ENCODE data around the gene CHST7.

CHST7 gene

DNA sequence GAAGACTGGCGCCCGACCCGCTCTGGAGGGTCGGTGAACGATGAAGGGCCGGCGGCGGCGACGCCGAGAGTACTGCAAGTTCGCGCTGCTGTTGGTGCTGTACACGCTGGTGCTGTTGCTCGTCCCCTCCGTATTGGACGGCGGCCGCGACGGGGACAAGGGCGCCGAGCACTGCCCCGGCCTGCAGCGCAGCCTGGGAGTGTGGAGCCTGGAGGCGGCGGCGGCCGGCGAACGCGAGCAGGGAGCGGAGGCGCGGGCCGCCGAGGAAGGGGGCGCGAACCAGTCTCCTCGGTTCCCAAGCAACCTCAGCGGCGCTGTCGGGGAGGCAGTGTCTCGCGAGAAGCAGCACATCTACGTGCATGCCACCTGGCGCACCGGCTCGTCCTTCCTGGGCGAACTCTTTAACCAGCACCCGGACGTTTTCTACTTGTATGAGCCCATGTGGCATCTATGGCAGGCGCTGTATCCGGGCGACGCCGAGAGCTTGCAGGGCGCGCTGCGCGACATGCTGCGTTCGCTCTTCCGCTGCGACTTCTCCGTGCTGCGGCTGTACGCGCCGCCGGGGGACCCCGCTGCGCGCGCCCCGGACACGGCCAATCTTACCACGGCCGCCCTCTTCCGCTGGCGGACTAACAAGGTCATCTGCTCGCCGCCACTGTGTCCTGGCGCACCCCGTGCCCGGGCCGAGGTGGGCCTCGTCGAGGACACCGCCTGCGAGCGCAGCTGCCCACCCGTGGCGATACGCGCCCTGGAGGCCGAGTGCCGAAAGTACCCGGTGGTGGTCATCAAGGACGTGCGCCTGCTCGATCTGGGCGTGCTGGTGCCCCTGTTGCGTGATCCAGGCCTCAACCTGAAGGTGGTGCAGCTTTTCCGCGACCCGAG is 568 bp downstream of the CHST7 start:
- DNase-seq (ENCODE audit: low read depth), result peak; percentile 43

DNA sequence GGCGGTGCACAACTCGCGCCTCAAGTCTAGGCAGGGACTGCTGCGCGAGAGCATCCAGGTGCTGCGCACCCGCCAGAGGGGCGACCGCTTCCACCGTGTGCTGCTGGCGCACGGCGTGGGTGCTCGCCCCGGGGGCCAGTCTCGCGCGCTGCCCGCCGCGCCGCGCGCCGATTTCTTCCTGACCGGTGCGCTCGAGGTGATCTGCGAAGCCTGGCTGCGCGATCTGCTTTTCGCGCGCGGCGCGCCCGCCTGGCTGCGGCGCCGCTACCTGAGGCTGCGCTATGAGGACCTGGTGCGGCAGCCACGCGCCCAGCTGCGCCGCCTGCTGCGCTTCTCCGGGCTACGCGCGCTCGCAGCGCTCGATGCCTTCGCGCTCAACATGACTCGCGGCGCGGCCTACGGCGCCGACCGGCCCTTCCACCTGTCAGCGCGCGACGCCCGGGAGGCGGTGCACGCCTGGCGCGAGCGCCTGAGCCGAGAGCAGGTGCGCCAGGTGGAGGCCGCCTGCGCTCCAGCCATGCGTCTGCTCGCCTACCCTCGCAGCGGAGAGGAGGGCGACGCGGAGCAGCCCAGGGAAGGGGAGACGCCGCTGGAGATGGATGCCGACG is 1.3 kb downstream of the CHST7 start:
- peak; percentile 6 for DNase-seq (ENCODE audit: low read depth)

DNA sequence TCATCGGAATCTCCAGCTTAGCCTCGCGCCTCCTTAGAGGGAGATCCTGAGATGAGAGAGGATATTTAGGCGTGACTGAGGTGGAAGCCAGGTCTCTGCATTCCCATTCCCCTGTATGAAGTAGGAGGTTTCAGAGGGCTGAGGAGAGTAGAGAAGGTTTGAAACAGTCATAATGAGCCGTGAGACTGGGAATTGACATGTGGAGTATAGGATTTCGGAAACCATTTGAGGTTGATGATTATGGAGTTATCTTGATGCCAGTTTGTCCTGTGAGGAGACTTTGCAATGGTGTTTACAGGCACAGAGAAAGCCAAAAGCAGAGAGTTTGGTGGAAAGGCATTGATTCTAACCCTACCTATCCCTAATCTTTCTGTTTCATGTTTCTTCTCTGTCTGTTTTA is 2.0 kb downstream of the CHST7 start:
- DNase-seq (ENCODE audit: low read depth), result no peak

DNA sequence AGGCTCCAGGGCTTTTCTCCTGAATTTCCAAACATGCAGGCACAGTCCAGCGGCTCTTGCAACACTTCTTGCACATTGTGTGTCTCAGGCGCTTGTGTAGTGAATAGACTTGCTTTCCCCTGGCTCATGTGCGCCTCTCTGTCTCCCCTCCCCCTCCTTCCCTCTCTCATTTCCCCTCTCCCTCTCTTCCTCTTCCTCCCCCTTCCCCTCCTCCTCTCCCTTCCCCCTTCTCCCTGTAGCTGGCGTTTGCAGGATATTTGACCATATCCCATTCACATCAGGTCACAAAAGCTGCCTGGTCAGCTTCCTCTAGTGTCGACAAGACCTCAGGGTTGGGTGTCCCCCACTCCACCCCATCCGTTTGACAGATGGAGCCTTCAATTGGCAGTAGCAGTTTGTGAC is 2.4 kb downstream of the CHST7 start:
- no peak for DNase-seq (ENCODE audit: low read depth)

DNA sequence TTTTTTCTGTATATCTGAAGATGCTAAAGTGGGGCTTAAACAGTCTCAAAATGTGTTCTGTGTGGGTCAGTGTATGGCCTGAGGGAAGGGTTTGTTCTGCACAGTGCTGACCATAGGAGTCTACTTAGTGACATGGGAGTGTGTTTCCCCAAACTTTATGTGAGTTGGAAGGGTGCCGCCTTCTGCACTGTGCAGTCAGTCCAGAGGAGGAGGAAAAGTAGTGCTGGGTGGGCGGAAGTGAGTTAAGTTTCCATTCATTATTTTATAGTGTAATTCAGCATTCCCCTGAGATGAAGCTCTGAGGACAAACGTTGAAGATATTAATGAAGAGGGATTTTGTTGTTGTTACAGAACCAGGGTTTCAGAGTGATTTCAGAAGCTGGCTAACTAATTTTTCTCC is 2.9 kb downstream of the CHST7 start:
- no peak for DNase-seq (ENCODE audit: low read depth)

DNA sequence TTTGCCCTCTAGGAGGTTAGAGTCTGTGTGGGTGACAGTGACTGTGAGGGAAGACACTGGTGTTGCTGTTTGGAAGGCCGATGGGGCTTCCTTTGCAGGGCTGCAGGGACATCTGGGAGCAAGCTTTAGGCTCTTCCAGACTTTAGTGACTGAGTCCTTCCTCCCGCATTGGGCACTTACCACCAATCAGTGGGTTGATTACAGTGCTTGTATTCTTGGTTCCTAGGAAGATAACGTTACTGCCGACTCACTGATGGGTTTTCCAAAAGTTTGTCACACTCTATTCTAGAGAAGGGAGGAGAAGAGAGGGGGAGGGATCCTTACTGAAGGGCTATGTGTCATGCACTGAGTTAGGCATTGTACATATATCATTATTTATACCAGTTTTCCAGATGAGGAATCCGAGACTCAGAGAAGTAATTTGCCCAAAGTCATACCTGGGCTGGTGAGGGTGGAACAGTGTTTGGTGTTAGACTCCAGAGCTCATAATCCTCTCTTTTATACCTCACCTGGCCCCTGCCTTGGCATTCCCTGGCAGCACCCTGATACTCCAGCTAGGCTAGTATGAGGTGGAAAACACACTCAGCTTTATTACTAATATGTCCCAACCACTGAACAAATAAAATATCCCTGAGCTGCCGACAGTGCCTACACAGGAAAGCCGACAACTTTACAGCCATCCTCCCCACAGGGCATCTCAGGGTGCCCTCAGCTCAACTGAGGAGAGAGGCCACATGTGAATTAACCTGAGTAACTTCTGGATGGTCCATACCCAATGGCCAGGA is 3.8 kb downstream of the CHST7 start:
- DNase-seq (ENCODE audit: low read depth), result no peak

DNA sequence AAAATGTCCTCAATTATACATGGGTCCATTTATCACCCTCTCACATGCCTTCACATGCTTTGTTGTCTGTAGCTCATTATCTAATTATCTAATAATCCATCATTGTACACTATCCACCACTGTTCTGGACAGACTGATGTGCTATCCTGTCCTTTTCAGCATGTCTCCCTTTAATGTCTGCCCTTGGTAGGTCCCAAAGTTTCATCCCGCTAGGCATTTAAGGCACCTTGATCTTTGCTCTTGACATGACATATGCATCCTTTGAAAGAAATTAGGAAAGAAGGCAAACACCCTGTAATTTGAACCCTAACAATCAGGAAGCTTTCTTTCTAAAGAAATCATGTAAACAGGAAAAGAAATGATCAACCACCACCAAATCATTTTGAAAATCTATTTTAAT is 5.7 kb downstream of the CHST7 start:
- DNase-seq (ENCODE audit: low read depth), result no peak

DNA sequence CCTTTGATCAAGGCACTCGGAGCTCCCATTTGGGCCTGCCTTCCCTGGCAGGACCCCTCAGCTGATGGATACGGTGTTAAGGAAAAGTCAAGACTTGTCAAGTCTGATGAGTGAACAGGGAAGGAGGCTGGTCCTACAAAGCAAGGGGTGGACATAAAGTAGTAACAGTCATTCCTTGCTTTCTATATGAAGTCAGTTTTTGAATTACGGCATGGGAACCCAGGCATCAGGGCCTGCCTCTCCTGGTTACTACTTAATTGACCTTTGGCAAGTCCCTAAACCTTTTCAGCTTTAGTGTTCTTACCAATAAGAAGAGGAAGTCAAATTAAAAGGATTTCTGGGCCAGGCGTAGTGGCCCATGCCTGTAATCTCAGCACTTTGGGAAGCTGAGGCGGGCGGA is 7.0 kb downstream of the CHST7 start:
- no peak for DNase-seq (ENCODE audit: low read depth)

DNA sequence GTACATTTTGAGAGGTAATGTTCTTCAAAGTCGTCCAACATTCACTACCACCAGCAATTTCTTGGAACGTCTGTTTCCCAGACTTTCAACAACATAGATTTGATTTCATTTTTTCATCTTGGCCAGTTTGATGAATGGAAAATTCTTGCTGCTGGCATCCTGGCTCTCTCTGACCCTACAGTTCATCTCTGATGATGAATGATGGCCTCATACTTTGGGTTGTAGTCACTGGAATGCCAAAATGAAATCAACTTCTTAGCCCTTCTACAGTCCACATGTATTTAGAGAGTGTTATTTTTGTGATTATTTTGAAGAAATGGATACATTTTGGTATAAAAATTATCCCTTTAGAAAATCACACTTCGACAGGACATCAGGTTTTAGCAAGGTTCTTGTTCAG is 8.8 kb downstream of the CHST7 start:
- DNase-seq (ENCODE audit: low read depth), result no peak

DNA sequence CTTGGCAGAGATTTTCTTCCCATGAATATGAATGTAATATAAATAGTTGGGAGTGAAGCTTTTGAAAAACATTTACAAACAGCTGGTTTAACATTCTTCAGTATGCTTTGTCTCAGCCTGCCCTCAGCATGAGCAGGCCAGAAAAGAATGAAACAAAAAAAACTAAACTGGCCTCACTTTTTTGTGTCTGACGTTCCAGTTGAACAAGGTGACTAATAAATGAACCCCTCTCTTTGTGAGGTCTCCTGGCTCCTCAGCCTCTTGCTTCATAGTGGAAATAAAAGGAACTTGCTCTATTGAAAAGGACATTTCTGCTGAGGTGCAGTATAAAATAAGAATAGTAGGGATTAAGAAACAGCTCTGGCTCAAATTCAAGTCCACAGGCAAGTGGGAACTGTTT is 9.4 kb downstream of the CHST7 start:
- DNase-seq (ENCODE audit: low read depth), result no peak

DNA sequence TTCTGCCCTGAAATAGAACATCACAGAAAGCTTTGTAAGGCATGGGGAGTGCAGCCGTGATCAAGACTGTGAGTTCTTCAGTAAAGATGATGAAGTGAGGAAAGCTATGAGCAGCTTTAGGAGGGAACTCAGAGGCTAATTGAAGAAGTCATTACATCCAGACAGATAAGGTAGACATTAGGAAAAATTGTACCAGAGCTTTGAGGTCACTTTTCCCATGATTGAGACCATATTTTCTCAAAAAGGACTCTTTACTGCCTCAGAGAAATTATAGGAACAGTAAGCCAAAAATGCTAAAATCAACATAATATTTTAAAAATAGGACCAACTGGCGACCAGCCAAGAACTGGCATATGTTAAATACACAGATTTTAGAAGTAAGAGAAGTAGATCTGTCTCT is 11.2 kb downstream of the CHST7 start:
- DNase-seq (ENCODE audit: low read depth), result no peak

DNA sequence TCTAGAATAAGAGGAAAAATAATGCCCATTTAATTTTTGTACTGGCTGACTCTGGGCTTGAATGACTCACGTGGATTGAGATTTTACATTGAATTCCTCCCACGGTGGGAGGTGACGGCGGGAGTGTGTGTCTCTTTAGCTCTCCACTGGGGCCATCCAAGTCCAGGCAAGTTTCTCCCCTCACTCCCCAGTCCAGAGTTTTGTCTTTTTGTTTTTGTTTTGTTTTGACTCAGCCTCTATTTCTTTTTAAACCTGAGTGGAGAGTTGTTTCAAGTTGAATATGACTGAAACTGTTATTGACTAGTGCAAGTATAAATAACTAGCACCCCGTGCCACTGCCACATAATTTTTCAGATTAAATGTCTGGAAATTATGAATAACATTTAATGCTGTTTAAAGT is 13.6 kb downstream of the CHST7 start:
- DNase-seq (ENCODE audit: low read depth), result no peak

DNA sequence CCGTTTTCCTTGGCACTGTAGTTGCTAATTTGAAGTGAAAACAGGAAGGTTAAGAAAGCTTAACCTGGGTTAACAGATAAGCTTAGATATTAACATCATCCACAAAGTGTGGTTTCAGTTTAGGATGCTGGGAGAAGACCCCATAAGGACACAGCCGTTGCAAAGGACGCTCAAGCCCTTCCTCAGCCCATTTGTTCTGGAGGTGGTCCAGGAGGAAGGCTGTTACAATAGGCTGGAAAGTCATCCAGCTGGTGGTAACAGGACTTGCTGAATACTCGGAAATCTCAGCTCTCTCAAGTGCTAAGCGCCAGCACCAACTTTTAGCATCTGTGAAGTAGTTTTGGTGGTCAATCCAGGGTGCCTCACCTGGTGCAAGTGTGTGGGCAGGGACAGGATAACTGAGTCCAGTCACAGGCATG is 14.2 kb downstream of the CHST7 start:
- no peak for DNase-seq (ENCODE audit: low read depth)

DNA sequence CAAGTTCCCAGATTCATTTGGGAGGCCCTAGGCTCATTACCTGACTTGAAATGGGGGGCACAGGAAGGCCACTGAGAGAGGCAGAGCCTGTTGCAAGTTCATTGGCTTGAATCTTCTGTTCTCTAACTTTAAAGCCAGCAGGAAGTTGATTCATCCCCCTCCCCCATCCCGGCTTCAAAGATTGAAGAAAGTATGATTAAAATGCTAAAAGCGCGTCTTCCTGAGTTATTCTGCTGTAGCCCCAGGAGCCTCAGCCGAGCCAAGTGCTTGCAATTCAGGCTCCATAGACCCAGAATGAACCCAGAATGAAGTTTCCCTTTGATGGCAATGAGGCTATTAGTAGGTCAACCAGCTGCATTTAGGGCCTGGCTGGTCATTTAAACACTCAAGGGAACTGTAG is 14.7 kb downstream of the CHST7 start:
- peak; percentile 11 for DNase-seq (ENCODE audit: low read depth)

DNA sequence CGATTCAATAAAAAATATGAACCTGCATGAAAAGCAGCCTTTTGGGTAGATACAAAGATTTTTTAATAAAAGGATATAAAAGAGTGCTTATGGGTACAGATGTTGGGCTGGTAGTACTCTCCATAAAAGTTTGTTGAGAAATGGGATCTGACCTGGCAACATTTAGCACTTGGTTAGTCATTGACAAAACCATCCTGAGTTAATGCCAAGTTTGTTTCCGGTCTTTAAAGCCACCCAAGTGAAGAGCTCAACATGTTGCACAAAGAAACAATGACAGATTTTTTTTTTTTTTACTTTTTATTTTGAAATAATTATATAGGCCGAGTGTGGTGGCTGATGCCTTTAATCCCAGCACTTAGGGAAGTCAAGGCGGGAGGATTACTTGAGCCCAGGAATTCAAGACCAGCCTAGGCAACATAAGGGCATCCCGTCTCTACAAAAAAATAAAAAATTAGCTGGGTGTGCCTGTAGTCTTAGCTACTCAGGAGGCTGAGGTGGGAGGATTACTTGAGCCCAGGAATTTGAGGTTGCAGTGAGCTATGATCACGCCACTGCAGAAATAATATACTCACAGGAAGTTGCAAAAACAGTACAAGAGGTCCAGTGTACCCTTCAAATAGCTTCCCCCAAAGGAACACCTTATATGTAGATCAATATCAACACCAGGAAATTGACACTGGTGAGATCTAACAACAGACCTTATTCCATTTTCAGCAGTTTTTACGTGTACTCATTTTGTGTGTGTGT is 16.6 kb downstream of the CHST7 start:
- DNase-seq (ENCODE audit: low read depth), result no peak

DNA sequence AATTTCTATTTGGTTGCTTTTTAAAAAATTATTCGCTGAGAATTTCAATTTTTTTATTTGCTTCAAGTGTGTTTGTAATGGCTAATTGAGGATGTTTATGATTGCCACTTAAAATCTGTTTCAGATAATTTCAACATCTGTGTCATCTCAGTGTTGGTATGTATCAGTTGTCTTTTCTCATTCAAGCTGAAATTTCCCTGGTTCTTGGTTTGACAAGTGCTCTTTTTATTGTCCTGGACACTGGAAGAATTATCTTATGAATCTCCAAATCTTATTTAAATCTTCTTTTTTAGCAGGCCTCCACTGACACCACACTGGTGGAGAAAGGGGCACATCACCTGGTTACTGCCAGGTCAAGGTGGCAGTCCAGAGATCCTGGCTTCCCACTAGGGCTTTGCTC is 21.5 kb downstream of the CHST7 start:
- no peak for DNase-seq (ENCODE audit: low read depth)

DNA sequence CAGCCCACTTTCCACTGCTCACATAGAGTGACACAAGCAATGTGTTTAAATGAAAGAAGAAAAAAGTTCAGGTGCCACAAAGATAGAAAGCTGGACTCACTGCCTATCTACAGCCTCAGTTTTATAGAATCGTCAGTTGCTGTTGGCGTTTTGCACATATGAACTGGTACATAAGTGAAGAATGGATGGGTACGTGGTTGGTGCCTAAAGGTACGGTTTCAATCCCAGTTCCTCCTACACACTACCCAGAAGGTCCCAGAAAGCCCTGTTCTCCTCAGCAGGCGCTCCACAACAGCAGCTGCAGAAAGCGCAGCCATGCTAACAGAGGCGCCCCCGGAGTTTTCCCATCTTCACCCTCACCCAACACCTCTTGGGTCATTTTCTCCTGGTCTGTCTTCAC is 23.6 kb downstream of the CHST7 start:
- DNase-seq (ENCODE audit: low read depth), result no peak

DNA sequence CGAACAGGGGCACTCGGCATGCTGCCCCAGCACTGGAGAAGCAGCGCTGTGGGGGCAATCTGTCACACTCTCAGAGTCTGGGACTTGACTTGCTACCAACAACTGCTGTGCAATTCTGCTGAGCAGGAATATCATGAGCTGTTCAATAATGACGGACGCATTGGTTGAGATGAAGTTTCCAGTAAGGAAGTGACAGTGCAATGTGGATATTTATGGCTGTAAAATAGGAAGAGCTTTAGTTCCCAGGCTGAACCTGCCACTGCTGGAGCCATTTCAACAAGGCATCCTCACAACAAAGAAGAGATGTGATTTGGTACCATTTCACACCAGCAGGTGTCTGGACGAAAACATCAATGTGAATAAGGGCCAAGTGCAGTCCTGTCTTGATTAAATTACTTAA is 24.2 kb downstream of the CHST7 start:
- no peak for DNase-seq (ENCODE audit: low read depth)

DNA sequence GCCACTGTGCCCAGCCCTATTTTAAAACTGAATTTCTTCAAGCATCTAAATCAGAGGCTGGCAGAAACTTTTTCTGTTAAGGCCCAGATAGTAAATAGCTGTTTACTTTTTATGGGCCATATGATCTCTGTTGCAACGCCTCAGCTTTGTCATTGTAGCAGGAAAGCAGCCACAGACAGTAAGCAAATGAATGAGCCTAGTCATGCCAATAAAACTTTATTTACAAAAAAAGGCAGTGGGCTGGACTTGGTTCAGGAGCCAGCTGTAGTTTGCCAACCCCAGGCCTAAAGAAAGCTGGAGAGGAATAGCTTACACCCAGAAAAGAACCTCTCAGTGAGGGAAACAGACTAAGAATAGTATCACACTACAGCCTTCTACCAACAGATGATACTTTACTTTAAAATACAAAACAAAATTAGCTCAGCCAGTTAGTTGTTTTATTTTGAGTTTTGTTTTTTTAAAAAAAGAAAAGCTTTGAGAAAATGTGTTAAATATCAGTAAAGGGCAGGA is 25.5 kb downstream of the CHST7 start:
- no peak for DNase-seq (ENCODE audit: low read depth)

DNA sequence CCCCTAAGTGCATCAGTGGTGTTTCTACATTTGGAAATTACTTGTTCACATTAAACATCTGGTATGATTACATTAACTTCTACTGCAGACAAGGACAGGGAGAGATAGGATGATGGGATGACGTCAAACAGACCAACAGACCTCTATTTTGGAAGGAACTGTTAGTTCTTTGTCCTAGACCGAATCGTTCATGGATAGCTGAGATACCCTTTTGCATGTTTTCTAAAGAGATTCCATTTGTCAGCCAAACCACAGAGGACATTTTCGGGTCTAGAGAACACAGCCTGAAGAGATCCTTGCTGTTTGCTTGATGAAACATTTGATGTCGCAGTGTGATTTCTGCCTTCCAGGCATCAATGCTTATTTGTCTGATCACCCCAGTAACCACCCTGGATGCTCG is 27.7 kb downstream of the CHST7 start:
- DNase-seq (ENCODE audit: low read depth), result no peak

DNA sequence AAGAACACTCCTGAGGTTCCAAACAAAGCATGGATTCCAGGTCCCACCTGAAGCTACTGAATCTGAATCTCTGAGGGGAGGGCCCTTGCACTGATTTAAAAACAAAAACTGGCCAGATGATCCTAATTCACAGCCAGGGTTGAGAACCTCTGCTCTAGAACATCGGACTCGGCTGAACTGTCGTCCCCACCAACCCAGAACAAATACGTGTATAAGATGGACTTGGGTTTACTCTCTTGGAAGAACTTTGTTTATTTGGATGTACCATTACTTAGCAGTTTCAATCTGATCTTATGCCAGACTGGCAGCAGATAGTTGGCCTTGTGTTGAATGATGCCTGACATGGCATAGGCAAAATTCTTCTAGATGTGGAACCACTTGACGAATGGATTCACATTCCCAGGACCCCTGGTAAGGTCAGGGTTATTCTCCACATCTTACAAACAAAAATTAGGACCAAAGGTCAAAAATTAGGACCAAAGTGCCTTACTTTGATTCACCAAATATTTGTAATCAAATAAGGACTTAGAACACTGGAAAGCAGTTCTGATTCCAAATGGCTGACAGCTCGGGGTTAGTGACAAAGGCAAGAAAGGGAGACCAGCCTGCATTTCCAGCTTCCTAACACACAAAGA is 29.0 kb downstream of the CHST7 start:
- DNase-seq (ENCODE audit: low read depth), result no peak

DNA sequence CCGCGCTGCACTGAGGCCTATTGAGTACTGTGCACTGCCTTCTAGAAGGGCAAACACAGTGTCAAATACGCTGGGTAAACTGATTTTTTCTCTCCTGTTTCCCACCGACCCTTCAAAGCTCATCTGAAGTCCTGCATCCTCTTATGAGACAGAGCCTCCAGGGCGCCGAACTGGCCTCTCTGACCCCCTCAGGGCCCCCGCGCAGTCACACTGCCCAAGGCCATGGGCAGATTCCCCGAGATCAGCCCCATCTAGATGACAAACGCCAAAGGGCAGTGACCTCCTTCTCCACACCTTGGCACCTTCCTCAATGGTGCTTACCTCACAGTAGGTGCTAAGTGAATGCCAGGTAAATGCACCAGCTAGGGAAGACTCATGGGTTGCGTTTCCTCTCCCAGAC is 34.4 kb downstream of the CHST7 start:
- no peak for DNase-seq (ENCODE audit: low read depth)
